ENCODE results near the gene BTBD16.

Gene BTBD16

GRCh38 chr10:122303271-122304053 is 32.4 kb downstream of the BTBD16 start:
- Histone ChIP-seq H3K4me1 (ENCODE audit: low read length) (peaks cover 41% of the 10 kb centered on the region), H3K4me3 (ENCODE audit: low read length) (no peak overlapping the region), H2AFZ (ENCODE audit: low read depth, low read length) (no peak overlapping the region), H3K4me2 (ENCODE audit: low read length) (no peak overlapping the region), H3K36me3 (replicated peaks; ENCODE audit: low read depth, low read length) (peaks cover 7% of the 10 kb centered on the region), H3K9me3 (ENCODE audit: insufficient read depth, low read length) (0 out of 2 replicates have a peak, but pooled peaks cover 7% of the 10 kb centered on the region), H3K27ac (ENCODE audit: low read length) (no peak overlapping the region), H3K9ac (ENCODE audit: low read length) (no peak overlapping the region), H3K79me2 (ENCODE audit: low read length) (no peaks in the 10 kb centered on the region), H3K27me3 (ENCODE audit: low read depth, low read length) (peaks cover 16% of the 10 kb centered on the region), H4K20me1 (ENCODE audit: insufficient read depth, low read length) (no peaks in the 10 kb centered on the region)
- TF ChIP-seq CTCF (IDR thresholded peaks at IDR 0.05; ENCODE audit: low read depth, low read length) (no peak), EZH2phosphoT487 (IDR thresholded peaks at IDR 0.05; ENCODE audit: low read depth) (no peak)

- Histone ChIP-seq H3K36me3 (replicated peaks; ENCODE audit: low read depth, low read length) (peaks cover 7% of the 10 kb centered on the region), H3K4me1 (ENCODE audit: low read length) (peaks cover 43% of the 10 kb centered on the region), H3K9ac (ENCODE audit: low read length) (no peak overlapping the region), H3K27ac (ENCODE audit: low read length) (no peak overlapping the region), H3K27me3 (ENCODE audit: low read depth, low read length) (peaks cover 16% of the 10 kb centered on the region), H3K4me2 (ENCODE audit: low read length) (no peak overlapping the region), H4K20me1 (ENCODE audit: insufficient read depth, low read length) (no peaks in the 10 kb centered on the region), H2AFZ (ENCODE audit: low read depth, low read length) (no peak overlapping the region), H3K79me2 (ENCODE audit: low read length) (no peaks in the 10 kb centered on the region), H3K9me3 (ENCODE audit: insufficient read depth, low read length) (0 out of 2 replicates have a peak, but pooled peaks cover 7% of the 10 kb centered on the region), H3K4me3 (ENCODE audit: low read length) (no peak overlapping the region)
- TF ChIP-seq EZH2phosphoT487 (IDR thresholded peaks at IDR 0.05; ENCODE audit: low read depth) (no peak), CTCF (IDR thresholded peaks at IDR 0.05; ENCODE audit: low read depth, low read length) (no peak)
These were observed 33.0 kb downstream of the BTBD16 start for GRCh38 chr10:122304054-122304579.

GRCh38 chr10:122306282-122306681 is 35.2 kb downstream of the BTBD16 start:
- peaks cover 34% of the 10 kb centered on the region for H3K4me1 ChIP-seq (ENCODE audit: low read length)
- H3K9ac ChIP-seq (ENCODE audit: low read length), result peak overlapping the region; percentile 35; the same call in 1 of the 2 replicates
- H3K4me3 ChIP-seq (ENCODE audit: low read length), result no peak overlapping the region
- peak overlapping the region; percentile 91 for H3K27ac ChIP-seq (ENCODE audit: low read length)
- H3K9me3 ChIP-seq (ENCODE audit: insufficient read depth, low read length), result 0 out of 2 replicates have a peak, but pooled peaks cover 7% of the 10 kb centered on the region
- H4K20me1 ChIP-seq (ENCODE audit: insufficient read depth, low read length), result no peaks in the 10 kb centered on the region
- H3K27me3 ChIP-seq (ENCODE audit: low read depth, low read length), result peaks cover 9% of the 10 kb centered on the region
- no peaks in the 10 kb centered on the region for H3K79me2 ChIP-seq (ENCODE audit: low read length)
- peaks cover 7% of the 10 kb centered on the region for H3K36me3 ChIP-seq (replicated peaks; ENCODE audit: low read depth, low read length)
- peak overlapping the region; percentile 61; the same call in 1 of the 2 replicates for H3K4me2 ChIP-seq (ENCODE audit: low read length)
- TF ChIP-seq EZH2phosphoT487 (IDR thresholded peaks at IDR 0.05; ENCODE audit: low read depth) (no peak), CTCF (IDR thresholded peaks at IDR 0.05; ENCODE audit: low read depth, low read length) (no peak)
- no peak overlapping the region for H2AFZ ChIP-seq (ENCODE audit: low read depth, low read length)

- no peaks in the 10 kb centered on the region for H3K79me2 ChIP-seq (ENCODE audit: low read length)
- H3K9ac ChIP-seq (ENCODE audit: low read length), result peak overlapping the region; percentile 37; the same call in 1 of the 2 replicates
- H4K20me1 ChIP-seq (ENCODE audit: insufficient read depth, low read length), result no peaks in the 10 kb centered on the region
- TF ChIP-seq CTCF (IDR thresholded peaks at IDR 0.05; ENCODE audit: low read depth, low read length) (no peak), EZH2phosphoT487 (IDR thresholded peaks at IDR 0.05; ENCODE audit: low read depth) (no peak)
- no peak overlapping the region for H2AFZ ChIP-seq (ENCODE audit: low read depth, low read length)
- peak overlapping the region; percentile 91 for H3K27ac ChIP-seq (ENCODE audit: low read length)
- H3K36me3 ChIP-seq (replicated peaks; ENCODE audit: low read depth, low read length), result peaks cover 7% of the 10 kb centered on the region
- peak overlapping the region; percentile 61 for H3K4me2 ChIP-seq (ENCODE audit: low read length)
- 0 out of 2 replicates have a peak, but pooled peaks cover 7% of the 10 kb centered on the region for H3K9me3 ChIP-seq (ENCODE audit: insufficient read depth, low read length)
- peaks cover 34% of the 10 kb centered on the region for H3K4me1 ChIP-seq (ENCODE audit: low read length)
- 0 out of 2 replicates have a peak overlapping the region, but pooled peaks have one; percentile 19 for H3K4me3 ChIP-seq (ENCODE audit: low read length)
- peaks cover 9% of the 10 kb centered on the region; the same call in 1 of the 2 replicates for H3K27me3 ChIP-seq (ENCODE audit: low read depth, low read length)
These were observed 35.6 kb downstream of the BTBD16 start for GRCh38 chr10:122306744-122307143.

Data from OCI-LY3 (cell line).